GM12891 (cell line): Measurements from ENCODE around the gene RSBN1.

Experiments used
- PAX5 ChIP-seq: IDR thresholded peaks from 2 replicates; pipeline ENCODE4 v1.6.1; 2011; ENCODE audit warnings: low read length, moderate library complexity, mild to moderate bottlenecking; ENCODE audit not compliant: insufficient read depth, severe bottlenecking
- POLR2A ChIP-seq: IDR thresholded peaks from 2 replicates; pipeline ENCODE4 v1.6.1; 2011; ENCODE audit warnings: low read depth, low read length, control low read depth
- POLR2AphosphoS5 ChIP-seq: IDR thresholded peaks from 2 replicates; pipeline ENCODE4 v1.6.1; 2011; ENCODE audit warnings: low read depth, low read length, control low read depth
- TAF1 ChIP-seq: IDR thresholded peaks from 2 replicates; pipeline ENCODE4 v1.6.1; 2011; ENCODE audit warnings: low read depth, low read length, control low read depth

GRCh38 chr1:113777561-113777960 is 34.7 kb downstream of the RSBN1 start:
- TF ChIP-seq POLR2A, result no peak
- TF ChIP-seq POLR2AphosphoS5, result no peak
- TF ChIP-seq TAF1, result no peak
- no peak for TF ChIP-seq PAX5
